ENCODE data around the gene MCF2L. TPM values are rescaled to one million over a fixed set of nuclear protein-coding genes. Genes with fewer than 3 reads are reported as not detected.

MCF2L gene
- total and polyA plus RNA-seq, 9 of the 15 experiments (the other 6 are each of a cell fraction or from before 2014, with no cell fraction given): 0.05 to 0.25 (median 0.18) TPM; not detected in 5

DNA sequence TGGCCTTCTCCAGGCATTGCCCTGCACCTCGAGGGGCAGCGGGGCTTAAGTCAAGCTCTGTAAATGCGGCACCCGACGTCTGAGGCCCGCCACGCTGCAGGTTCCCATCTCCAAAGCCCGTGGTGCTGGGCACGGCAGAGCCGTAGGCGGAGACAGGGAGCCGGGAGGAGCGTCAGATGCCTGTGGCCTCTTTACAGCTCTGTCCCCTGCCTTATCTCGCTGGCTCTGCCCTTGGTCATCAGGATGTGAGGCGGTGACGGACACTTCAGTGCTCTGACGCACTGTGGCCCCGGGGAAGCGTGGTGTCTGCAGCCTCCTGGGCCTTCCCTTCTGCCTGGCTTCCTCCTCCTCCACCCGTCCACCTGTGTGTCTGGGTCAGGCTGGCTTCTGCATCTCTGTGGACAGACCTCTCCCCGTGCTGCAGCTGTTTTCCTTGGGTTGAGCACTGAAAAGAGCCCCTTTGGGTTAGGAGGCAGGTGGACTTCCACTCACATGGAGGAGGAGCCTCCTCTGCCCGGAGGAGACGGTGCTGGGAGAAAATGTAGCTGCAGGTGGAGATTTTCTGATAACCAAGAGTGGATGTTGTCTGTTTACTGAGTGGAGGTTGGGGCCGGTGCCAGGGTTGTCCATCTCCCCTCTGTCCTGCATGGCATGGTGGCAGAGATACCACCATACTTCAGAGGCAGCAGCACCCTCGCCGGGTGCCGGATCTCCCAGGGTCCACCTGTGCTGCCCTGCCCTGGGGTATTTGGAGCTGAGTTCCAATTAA lies 14.6 kb downstream of the MCF2L start:
- Histone ChIP-seq H3K9ac (ENCODE audit: insufficient read depth in 1 of 2, low read depth in 2 of 2, low read length in 2 of 2) (no peak overlapping the region), H3K36me3 (ENCODE audit: control insufficient read depth, insufficient read depth, low read length) (no peaks in the 10 kb centered on the region), H3K9me1 (ENCODE audit: control insufficient read depth, insufficient read depth, low read length) (no peaks in the 10 kb centered on the region), H3K9me3 (replicated peaks; ENCODE audit: control insufficient read depth, insufficient read depth, low read depth, low read length) (no peaks in the 10 kb centered on the region), H3K4me3 (no peak overlapping the region), H2AFZ (ENCODE audit: low read depth, low read length) (no peak overlapping the region), H4K20me1 (replicated peaks; ENCODE audit: control insufficient read depth, insufficient read depth, low read length) (no peaks in the 10 kb centered on the region), H3K27me3 (ENCODE audit: control insufficient read depth in 2 of 2, insufficient read depth in 2 of 2, low read length in 2 of 2) (peaks cover 16 to 92% of the 10 kb centered on the region in 2 experiments; a peak in 4 of 5 replicates), H3K27ac (ENCODE audit: extremely low read depth, low read depth, low read length) (no peak overlapping the region), H3K79me2 (ENCODE audit: control insufficient read depth, insufficient read depth, low read length) (no peaks in the 10 kb centered on the region), H3K4me1 (replicated peaks in 1 of 2; ENCODE audit: control insufficient read depth in 2 of 2, insufficient read depth in 2 of 2, low read length in 2 of 2) (no peaks in the 10 kb centered on the region; a peak in 1 of 5 replicates), H3K4me2 (ENCODE audit: insufficient read depth, low read length) (no peak overlapping the region)
- no peak for FAIRE-seq
- TF ChIP-seq CREM (IDR thresholded peaks at IDR 0.05; ENCODE audit: low read depth) (0 out of 2 replicates have a peak, but pooled peaks have one; percentile 19), HMG20A (CRISPR knock-in tag; conservative IDR thresholded peaks at IDR 0.05) (no peak)
- ChIA-PET CTCF (ENCODE audit: low intra/inter-chr PET ratio) (no interaction called here), POLR2A (interaction anchor here (1.0 kb wide), 1 partner anchor 14 kb away, joined by 3 read pairs; no protein-coding TSS in a partner anchor)
- DNase-seq (ENCODE audit: extremely low read depth in 1 of 4, low spot score in 3 of 4): peak in 2 of 4 experiments; percentile 14 to 22
- peak; percentile 71 for ATAC-seq
- intact Hi-C loops (cut with micrococcal nuclease): no loop called here
- WGBS (ENCODE audit: insufficient coverage, low coverage, missing lambda C conversion rate): 0% methylated on average over 6 of the region's 27 CpGs
- no TSS peak for BruUV-seq (replicated peaks)
- in situ Hi-C loops (cut with MboI): no loop called here

DNA sequence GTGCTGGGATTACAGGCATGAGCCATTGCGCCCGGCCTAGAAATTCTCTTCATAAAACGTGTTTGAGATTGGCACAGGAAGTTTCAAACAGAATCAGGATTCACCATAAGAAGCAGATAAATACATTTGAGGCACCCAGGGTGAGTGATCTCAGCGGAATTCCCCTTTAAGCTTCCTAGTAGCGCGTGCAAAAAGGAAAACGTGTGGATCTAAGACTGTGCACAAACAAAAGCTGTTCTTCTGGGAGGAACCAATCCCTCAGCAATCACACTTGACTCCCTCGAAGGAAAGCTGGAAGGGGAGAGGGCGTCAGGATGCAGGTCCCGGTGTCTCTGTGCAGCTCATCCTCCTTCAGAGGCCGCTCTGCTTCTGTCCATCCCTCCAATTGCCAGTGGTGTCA lies 15.5 kb downstream of the MCF2L start:
- CTCF ChIA-PET (ENCODE audit: low intra/inter-chr PET ratio): no interaction called here
- no peak for TF ChIP-seq ZNF253 (CRISPR knock-in tag; conservative IDR thresholded peaks at IDR 0.05)
- TF ChIP-seq MAFG (tag; conservative IDR thresholded peaks at IDR 0.05): no peak
- TF ChIP-seq CEBPB (tag; IDR thresholded peaks at IDR 0.05): no peak
- TF ChIP-seq ZBTB7A (IDR thresholded peaks at IDR 0.05; ENCODE audit: borderline replicate concordance, control insufficient read depth, low read depth, low read length): no peak
- TF ChIP-seq ETS2 (tag; IDR thresholded peaks at IDR 0.05; ENCODE audit: borderline replicate concordance, poor library complexity, severe bottlenecking): no peak
- TF ChIP-seq ZNF384 (IDR thresholded peaks at IDR 0.05; ENCODE audit: low read depth, low read length): no peak
- TF ChIP-seq TCF3 (CRISPR knock-in tag; IDR thresholded peaks at IDR 0.05): no peak
- no peak for TF ChIP-seq ATF7 (IDR thresholded peaks at IDR 0.05)
- no peak for TF ChIP-seq SRSF1 (IDR thresholded peaks at IDR 0.05; ENCODE audit: low read depth, low read length)
- no peak for TF ChIP-seq HLTF (IDR thresholded peaks at IDR 0.05)
- TF ChIP-seq MAZ (CRISPR knock-in tag; conservative IDR thresholded peaks at IDR 0.05 in 1 of 2, IDR thresholded peaks at IDR 0.05 in 1 of 2): no peak
- TF ChIP-seq ZNF165 (CRISPR knock-in tag; IDR thresholded peaks at IDR 0.05; ENCODE audit: borderline replicate concordance): no peak

More for the DNA sequence above, 15.5 kb downstream of the MCF2L start:
- Histone ChIP-seq H3K4me3 (no peak overlapping the region), H3K4me2 (ENCODE audit: insufficient read depth, low read length) (no peak overlapping the region), H4K20me1 (replicated peaks; ENCODE audit: control insufficient read depth, insufficient read depth, low read length) (no peaks in the 10 kb centered on the region), H3K79me2 (ENCODE audit: control insufficient read depth, insufficient read depth, low read length) (no peaks in the 10 kb centered on the region), H2AFZ (ENCODE audit: low read depth, low read length) (no peak overlapping the region), H3K9me3 (replicated peaks; ENCODE audit: control insufficient read depth, insufficient read depth, low read depth, low read length) (no peaks in the 10 kb centered on the region), H3K27ac (ENCODE audit: extremely low read depth, low read depth, low read length) (no peak overlapping the region), H3K9ac (ENCODE audit: insufficient read depth in 1 of 2, low read depth in 2 of 2, low read length in 2 of 2) (no peak overlapping the region), H3K4me1 (replicated peaks in 1 of 2; ENCODE audit: control insufficient read depth in 2 of 2, insufficient read depth in 2 of 2, low read length in 2 of 2) (no peaks in the 10 kb centered on the region; a peak in 1 of 5 replicates), H3K27me3 (ENCODE audit: control insufficient read depth in 2 of 2, insufficient read depth in 2 of 2, low read length in 2 of 2) (peaks cover 16 to 83% of the 10 kb centered on the region in 2 experiments; a peak in 4 of 5 replicates), H3K9me1 (ENCODE audit: control insufficient read depth, insufficient read depth, low read length) (no peaks in the 10 kb centered on the region), H3K36me3 (ENCODE audit: control insufficient read depth, insufficient read depth, low read length) (no peaks in the 10 kb centered on the region)
- no TSS peak for BruUV-seq (replicated peaks)
- ATAC-seq (no peak), FAIRE-seq (no peak), DNase-seq (ENCODE audit: extremely low read depth in 1 of 4, low spot score in 3 of 4) (no peak)
- POLR2A ChIA-PET: interaction anchor here (0.9 kb wide), 1 partner anchor 20 kb away, joined by 3 read pairs; no protein-coding TSS in a partner anchor
- WGBS (ENCODE audit: insufficient coverage, low coverage, missing lambda C conversion rate): 0% methylated on average over 9 of the region's 11 CpGs
- in situ Hi-C loops (cut with MboI): no loop called here
- intact Hi-C loops (cut with micrococcal nuclease): no loop called here

Measured in K562 (cell line).